M059J (cell line): ENCODE data around the gene SH3YL1. TPM values are rescaled to one million over a fixed set of nuclear protein-coding genes. Genes with fewer than 3 reads are reported as not detected.

ENCODE experiments used
- DNase-seq: peaks from one replicate; pipeline ENCODE4 v3.0.0-alpha.2; 2012; ENCODE audit warnings: low read depth
- total RNA-seq: library from RNA; depleted of rRNA; stranded (reverse); fragments of >200 nt; shearing (Covaris generic); gene quantifications from 2 replicates; pipeline ENCODE4 v1.2.3, GENCODE V29; 2014

Gene SH3YL1
- total RNA-seq, 1 experiment from 2014 or later: 12.9 TPM

DNA sequence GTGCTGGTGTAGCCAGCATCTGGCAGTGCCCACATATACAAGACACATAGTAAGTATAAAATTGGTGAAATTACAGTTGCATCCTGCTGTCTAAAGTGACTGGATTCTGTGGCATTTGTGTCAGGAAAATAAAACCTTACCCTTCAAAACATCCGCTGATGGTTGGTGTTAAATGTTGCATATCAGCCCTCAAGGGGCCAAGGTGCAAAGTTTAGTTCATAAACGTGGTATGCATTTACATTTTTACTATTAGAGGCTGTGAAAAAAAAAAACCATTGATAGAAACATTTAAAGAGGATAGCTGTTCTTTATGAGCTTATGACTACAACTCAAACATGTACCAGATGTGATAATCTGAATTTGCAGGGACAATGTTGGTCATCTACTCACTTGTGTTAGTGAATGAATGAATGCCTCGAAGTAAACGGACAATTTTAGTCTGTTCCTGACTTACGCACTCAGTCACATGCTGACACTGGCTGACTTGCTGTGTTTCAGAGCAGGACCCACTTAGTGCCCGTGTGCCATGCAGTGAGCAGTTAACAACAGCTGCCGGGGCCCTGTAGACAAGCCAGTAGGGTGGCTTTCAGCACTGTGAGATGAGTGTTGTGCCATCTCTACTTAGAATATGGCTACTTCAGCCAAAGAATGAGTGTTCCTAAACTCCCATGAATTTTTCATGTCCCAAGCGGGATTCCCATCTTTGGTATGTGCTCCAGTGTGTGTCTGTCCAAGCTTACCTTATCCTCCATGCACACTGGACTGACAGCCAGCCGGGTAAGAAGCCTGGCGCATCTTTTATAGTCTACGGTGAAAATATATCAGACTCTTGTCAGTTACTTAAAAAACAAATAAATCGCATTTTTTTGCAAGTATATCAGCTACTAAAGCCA is 18.8 kb upstream of the SH3YL1 start:
- no peak for DNase-seq

DNA sequence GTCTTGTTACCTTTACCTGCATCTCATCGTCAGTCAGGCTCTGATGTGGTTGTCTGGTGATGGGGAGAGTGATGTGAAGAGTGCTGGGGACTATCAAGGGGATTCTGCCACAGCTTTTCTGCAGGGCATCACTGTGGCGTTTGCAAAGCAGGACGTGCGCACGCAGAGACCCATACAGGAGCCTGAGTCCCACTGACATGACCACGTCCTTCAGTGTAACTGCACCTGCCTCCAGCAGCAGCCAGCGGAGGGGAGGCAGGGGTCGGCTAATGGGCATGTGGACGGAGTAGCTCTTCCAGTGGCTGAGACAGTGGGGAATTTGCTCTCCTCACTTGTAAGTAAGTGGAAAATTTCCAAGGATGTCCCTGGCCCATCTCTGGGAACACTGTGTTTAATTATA is 17.5 kb upstream of the SH3YL1 start:
- DNase-seq: no peak

DNA sequence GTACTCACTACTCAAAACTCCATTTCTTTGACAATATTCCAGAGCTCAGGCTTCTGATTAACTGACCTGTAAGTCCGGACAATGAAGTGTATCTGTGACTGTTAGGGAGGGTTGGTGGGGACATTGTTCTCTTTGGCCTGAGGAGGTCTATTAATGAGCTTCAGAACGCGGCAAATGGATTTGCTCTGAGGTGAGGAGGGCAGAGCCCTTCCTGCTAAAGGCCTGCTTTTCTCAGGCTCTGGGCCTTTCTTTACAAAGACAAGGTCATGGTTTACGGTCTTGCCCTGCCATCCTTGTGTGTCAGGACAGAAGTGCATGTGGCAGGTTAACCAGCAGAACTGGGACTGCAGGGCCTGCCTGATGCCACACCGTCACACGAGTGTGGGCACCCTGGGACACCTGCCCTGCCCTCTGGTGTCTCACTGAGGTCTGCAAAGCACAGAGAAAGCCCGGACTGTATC is 16.8 kb upstream of the SH3YL1 start:
- no peak for DNase-seq

DNA sequence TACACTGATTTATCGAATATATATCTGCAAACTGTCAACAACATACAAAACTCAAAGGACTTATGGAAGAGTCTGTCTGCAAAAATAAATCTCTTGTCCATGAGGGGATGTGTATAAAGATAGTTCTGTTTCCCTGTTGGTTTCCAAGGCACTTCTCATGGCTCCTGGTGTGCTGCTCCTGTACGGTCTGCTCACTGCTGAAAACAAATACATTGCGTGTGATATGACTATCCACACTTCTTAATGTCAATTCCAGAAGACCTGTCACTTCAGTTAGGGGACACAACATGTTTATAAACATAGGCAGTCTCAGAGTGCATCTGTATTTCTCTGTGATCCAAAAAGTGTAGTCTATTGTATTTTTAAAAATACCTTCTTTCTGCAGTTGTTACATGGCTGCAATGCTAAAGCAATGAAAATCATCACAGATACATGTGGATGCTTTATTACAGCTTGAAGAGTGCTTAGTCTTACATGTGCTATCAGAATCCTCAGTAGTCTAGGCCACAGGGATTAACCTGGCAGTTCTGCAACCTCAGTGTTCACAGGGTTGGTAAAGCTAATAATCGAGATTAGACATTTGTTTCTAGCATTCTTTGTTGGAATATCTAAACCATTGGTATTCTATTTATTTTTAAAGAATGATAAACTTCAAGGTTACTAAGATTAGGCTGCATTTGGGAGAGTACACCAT is 16.3 kb upstream of the SH3YL1 start:
- no peak for DNase-seq

DNA sequence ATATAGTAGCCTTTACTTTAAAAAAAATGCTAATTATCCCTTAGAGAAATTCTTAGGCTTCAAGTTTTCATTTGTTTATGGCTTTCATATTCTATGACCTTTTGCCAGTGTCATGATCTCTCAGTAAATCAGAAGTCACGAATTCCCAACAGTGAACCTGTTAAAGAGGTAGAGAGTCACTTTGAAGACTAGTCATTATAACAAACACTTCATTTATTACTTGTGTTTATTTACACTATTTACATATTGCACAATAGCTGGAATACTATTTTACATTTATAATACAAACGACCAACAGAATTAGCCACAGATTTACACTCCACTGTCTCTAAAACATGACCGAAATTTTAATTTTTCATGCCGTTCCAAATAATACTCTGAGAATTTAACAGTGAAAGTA is 15.5 kb upstream of the SH3YL1 start:
- DNase-seq: no peak

DNA sequence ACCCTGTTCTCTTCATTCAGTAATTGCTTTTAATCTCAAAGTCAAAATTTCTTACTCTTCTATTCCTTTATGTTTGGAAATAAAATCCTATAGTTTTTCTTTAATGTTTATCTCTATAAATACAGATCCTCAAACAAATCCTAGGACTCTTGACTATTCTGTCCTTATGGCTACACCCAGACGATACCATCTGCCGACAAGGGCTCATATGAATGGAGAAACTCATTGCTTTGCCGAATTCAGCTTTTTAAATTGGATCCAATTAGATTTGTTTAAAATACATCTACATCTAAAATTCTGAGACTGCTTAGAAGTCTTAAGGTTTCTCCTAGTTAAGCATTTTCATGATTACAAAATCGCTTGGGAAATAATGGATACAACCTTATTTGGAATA is 15.1 kb upstream of the SH3YL1 start:
- DNase-seq: no peak

DNA sequence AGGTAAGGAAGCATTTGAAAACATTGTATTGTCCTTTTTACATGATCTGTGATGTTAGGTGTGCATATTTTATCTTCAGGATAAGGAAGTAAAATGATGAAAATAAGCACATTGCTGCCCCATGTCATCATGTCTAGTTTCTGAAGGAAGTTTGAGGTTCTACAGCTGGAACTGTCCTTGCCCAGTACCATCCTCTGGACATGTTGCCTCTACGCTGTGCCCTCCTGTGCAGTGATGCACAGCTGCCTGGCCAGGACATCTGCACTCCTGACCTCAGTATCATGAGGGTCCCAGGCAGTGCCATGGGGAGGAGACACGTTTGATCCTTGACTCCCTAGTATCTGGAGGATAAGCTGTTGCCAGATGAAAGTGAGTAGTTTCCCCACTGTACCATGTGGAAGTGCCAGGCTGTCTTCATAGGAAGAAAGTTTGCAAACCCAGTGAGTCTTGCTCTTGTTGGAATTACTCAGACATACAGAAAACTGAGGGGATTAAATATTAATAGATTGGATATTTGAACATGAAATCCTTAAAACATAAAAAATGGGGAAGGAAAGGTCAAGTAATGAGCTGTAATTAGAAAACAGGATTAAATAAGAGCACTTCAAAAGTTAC is 14.6 kb upstream of the SH3YL1 start:
- no peak for DNase-seq

DNA sequence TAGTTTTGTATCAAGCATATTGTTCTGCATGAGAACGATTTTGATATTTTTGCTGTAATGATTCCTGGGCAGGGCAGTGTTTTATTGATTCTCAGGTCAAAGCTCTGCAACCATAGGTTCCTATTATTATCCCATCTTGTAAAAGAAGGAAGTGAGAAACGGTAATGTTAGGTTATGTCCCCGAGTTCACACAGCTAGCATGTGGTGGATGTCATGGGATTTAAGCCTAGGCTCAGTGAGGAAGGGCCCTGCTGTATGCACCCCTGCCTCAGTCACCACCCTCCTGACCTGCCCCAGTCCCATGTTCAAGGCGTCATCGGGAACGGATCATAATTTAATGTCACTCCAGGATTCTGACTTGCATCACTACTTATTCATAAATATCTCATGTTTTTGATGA is 11.6 kb upstream of the SH3YL1 start:
- no peak for DNase-seq

DNA sequence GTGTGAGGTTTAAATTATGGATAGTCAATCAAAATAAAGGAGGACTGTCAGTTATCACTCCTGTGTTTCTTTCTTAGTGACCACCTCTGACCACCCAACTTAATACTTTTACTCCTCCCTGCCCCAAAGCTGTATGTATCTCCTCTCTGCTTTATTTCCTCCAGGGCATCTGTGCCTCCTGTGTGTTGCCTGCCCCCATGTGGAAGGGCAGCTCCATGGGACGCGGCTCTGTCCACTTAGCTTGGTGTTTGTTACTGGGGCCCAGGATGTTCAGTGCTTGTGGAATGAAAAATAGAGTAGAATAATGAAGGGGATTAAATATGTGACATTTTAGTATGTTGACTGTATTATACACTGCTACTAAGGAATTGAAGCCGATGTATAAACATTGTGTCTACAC is 10.7 kb upstream of the SH3YL1 start:
- no peak for DNase-seq

DNA sequence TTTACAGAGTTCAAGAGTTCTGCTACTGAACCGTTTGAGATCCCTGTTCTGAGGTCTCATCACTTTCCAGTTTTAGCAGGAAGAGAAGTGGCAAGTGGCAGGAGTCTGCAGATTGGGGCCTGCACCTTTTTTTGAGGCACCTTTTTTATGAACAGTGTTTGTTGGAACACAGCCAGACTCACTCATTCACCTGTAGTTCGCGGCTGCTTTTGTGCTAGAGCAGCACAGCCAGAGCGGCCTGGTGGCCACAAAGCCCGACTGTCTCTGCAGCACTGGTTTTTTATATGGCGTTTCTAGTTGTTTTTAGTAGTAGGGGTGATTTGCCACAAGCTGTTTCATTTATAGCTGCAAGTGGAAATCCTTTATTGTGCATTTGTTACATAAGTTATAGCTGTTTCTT is 9.5 kb upstream of the SH3YL1 start:
- DNase-seq: no peak

DNA sequence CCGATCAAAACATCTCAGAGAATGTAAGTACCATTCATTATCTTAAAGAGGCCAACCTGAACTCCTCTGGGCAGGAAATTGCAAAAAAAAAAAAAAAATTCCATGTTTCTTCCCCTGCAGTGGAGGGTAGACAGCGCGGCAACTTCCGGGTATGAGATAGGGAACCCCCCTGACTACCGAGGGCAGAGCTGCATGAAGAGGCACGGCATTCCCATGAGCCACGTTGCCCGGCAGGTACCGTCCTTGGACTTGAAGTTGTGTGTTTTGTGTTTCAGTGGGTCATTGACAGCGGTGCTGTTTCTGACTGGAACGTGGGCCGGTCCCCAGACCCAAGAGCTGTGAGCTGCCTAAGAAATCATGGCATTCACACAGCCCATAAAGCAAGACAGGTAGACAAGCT is 8.1 kb upstream of the SH3YL1 start:
- DNase-seq: no peak

DNA sequence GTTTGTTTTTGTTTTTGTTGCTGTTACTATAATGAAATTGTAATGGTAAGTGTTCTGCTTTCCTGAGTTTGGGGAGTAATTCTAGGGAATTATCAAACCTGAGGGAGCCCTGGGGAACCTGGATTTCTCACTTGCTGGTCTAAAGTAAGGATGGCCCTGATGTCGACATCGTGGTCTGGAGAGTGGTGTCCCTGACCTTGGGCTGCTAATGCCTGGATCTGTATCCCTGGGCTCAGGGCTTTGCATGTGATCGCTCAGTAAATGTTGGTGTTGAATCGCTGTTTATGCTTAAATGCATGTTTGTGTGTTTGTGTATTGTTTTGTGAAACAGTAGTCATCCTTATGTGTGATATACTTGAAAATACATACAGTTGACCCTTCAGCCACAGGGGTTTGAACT is 7.0 kb upstream of the SH3YL1 start:
- no peak for DNase-seq

DNA sequence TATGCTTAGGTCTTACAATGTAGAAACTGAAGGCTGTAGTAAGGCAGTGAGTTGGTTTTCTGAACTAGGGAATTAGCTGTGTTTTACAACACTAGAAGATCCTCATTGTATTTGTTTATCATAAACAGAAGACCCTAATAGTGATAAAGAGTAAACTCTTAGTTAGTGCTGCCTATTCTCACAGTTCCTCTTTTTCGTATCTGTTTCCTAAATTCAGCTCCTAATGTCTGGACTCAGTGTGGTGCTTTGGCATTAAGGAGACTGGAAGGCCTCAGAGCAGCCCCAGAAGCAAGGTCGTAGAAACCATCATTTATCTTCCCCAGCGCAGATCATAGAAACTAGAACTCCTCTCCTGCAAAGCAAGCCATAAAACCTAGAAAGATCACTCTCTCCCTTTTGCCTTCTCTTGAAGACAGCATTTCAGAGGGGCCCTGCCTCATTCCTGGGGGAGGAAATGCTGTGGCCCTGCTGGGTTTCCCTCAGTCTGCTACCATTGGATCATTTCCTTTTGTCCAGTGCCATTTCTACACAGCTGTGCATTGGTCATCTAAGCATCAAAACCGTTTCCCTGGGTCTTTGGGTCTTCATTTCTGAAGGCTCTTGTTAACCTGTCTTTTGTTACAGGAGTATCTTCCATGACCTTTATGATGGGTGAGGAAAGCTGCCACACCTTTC is 5.7 kb upstream of the SH3YL1 start:
- DNase-seq: no peak

DNA sequence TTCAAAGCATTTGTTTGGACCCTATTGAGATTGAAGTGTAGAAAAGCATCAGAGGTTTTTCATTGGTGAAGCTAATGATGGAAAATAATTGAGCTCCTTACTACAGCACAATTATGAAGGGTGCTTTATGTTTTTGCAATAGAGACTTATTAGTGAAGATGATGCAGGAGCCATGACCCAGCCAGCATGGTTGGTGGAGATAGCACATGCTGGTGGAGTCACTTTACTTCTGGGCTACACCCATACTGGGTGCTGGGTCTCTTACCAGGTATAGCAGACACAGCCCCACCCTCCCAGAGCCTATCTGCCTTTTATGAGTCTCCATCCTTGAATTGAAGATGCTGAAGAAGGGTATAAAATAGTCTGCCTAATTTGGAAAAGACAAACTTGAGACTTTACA is 4.5 kb upstream of the SH3YL1 start:
- no peak for DNase-seq

DNA sequence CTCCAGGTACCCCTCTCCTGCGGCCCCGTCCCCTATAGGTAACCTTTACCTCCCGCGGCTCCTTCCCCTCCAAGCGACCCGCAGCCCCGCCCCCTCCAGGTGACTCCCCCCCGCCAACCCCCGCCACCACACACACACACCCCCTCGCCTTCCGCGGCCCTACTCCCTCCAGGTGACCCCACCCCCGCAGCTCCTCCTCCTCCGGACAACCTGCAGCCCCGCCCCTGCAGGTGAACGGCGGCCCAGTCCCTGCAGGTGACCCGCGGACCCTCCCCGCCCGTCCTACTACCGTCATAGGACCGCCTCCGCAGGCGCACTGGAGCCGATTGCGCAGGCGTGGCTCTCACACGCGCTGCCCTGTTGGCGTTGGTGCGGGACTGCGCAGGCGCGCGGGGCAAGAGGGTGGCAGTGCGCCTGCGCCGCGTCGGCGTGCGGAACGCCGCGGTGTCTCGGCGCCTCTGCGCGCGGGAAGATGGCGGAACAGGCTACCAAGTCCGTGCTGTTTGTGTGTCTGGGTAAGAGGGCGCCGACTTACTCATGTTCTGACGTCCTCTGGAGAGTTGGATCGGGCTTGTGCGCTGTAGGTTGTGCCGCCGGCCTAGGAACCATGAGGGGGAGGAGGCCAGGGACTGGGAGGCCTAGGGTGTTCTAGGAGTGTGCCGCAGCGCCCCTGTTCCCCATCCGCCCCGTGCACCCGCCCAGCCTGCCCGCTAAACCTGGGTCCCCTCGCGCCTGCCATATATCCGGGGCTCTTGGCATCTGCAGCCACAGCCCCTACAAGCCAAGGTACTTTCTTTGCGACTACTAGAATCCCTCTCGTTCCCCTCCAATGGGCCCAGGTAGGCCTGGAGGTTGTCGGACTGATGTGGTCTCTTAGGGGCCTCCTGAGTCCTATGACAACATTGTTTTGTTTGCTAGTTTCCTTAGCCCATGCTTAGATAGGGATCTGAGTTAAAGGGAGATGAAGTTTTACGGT is 949 bp upstream of the SH3YL1 start, which contains the start of gene ACP1:
Gene ACP1, plus strand, starts transcription at position 455 of the 976 bp plus-strand sequence. Its CDS starts 18 bp downstream, at position 473.
- peak; percentile 87 for DNase-seq

DNA sequence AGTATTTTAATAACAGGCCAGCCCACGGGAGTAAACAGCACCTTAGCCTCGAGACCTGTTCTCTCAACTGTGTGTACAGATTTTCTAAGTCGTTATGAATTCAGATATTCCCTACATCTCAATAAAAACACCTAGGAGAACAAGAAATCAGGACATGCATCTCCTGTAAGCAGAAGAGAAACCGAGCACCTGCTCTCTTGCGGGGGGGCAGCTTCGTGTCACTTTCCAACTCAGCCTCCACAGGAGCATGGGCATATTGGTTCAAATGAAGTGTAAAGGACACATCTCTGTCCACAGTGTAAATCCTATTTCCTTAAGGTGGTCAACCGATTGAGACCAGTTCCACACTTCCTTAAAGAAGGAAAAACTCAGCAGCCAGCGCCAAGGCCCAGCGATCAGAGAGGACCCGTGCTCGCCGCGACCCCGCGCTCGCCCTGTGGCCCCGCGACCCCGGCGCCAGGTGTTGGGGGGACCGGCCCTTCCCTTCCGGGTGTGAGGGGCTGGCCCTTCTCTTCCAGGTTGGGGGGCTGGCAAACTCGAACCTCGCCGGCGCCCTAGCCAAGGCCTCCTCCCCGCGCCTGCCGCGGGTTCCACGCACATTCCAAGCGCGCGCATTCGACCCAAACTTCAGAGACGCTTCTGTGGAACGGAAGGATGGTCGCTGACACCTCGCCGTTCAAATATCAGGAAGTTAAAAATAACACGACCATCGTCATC is 652 bp downstream of the SH3YL1 start:
- DNase-seq: no peak

DNA sequence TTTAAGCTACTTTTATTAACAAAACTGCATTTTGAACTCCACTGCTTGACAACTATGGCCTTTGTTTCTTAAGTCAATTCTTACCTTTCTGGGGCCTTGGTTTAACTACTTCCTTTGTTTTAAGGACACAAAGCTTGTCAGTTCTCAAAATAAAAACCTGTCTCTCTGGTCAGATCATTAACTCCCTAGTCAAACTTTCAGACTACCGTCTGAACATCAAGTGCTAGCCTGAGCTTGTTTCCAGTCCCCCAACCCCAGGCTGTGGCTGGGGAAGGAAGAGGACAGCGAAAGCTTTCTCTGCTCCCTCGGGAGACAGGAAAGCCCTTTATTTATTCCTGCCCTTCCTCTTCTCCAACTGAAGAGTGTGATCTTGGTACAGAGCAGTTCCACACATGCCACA is 1.7 kb downstream of the SH3YL1 start:
- DNase-seq: no peak

DNA sequence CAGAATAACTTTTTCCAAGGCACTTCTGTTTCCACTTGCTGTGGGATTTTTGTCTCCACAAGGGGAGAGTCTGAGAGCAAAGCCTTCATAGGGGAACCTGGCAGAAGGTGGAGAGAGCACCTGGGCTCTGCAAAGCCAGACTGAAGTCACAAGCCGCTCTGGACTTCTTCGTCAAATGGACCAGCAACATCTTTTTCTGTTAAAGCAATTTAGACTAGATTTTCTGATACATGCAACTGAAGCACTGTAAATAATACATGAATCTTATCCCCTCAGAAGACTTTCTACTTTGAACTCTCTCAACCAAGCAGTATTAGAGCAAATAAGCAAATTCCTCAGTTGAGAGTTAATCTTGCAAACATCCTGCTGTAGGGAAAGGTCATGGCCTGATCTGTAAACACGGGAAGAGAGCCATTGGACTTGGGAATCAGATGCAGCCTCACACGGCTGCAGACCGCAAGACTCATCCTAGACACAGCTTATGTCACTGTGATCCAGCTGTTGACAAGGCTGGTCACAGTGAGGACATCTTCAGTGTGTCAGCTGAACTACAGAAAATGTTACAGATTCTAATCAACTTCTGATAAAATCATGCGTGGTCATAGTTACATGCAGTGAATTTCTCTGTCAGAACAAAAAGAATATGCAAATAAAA is 3.2 kb downstream of the SH3YL1 start:
- no peak for DNase-seq

DNA sequence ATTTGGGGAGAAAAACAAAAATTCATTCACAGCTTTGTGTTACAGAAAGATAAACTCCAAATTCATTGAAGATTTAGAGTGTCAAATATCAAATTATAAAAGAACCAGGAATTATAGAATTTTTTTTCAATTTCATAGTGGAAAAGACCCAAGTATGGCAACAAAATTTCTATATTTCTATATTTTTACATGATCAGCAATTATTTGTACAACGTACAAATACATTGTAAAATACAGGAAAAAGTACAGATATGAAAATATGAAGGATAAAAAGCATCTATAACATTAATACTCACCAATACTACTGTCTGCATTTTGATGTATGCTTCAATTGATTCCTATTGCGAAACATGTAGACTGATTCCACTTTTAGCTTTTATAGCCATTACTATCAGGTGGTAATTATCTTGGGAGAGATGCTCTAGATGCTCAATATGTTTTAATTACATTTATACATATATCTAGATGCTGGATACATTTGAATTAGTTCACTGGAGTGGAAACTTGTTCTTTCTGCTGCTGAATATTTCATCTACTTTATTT is 4.0 kb downstream of the SH3YL1 start:
- no peak for DNase-seq
